GM12872 (cell line): ENCODE measurements around the gene OSBPL3.

Source experiments
- TF ChIP-seq, protein P1 (sequence below): IDR thresholded peaks from 3 replicates; pipeline ENCODE4 v1.5.1; 2011; ENCODE audit warnings: low read depth, mild to moderate bottlenecking, low read length, moderate library complexity; ENCODE audit not compliant: insufficient read depth

Gene OSBPL3

DNA sequence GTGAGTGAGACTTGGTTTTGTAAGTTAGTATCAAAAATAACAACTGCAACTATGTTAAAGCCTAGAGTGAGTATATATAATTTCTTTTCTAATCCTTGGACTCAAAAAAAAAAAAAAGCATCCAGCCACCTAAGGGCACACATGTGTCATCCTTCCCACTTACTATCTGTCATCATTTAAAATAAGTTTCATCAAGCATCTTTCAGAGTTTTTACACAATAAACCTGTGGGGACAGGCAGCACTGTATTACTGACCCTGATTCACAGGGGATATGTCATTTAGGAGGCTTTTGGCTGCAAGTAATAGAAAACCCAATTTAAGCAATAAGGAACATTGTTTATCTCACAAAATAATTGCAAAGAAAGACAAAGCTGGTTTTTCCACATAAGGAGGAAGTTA is 32.3 kb upstream of the OSBPL3 start:
- TF ChIP-seq, protein P1, sequence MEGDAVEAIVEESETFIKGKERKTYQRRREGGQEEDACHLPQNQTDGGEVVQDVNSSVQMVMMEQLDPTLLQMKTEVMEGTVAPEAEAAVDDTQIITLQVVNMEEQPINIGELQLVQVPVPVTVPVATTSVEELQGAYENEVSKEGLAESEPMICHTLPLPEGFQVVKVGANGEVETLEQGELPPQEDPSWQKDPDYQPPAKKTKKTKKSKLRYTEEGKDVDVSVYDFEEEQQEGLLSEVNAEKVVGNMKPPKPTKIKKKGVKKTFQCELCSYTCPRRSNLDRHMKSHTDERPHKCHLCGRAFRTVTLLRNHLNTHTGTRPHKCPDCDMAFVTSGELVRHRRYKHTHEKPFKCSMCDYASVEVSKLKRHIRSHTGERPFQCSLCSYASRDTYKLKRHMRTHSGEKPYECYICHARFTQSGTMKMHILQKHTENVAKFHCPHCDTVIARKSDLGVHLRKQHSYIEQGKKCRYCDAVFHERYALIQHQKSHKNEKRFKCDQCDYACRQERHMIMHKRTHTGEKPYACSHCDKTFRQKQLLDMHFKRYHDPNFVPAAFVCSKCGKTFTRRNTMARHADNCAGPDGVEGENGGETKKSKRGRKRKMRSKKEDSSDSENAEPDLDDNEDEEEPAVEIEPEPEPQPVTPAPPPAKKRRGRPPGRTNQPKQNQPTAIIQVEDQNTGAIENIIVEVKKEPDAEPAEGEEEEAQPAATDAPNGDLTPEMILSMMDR: no peak

GRCh38 chr7:25009257-25009656 is 29.3 kb upstream of the OSBPL3 start:
- TF ChIP-seq, protein P1: no peak

GRCh38 chr7:25007668-25008067 is 27.7 kb upstream of the OSBPL3 start:
- TF ChIP-seq, protein P1: peak; percentile 1; the same call in 1 of the 3 replicates

DNA sequence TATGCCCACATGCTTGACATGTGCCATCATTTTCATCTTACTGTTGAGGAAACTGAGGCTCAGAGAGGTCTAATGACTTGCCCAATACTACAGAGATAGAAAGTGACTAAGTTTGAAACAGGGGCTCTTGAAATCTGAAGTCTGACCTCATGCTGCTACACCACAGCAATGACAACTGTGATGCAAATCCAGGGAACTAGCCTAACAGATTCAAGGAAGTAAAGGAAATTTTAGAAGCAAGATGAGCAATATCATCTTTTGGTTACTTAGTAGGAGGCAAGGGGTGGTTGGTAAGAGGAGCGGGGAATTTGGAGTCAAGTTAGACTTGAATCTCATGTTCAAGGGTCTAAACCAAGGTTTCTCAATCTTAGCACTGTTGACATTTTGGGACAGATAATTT is 26.3 kb upstream of the OSBPL3 start:
- TF ChIP-seq, protein P1: no peak

DNA sequence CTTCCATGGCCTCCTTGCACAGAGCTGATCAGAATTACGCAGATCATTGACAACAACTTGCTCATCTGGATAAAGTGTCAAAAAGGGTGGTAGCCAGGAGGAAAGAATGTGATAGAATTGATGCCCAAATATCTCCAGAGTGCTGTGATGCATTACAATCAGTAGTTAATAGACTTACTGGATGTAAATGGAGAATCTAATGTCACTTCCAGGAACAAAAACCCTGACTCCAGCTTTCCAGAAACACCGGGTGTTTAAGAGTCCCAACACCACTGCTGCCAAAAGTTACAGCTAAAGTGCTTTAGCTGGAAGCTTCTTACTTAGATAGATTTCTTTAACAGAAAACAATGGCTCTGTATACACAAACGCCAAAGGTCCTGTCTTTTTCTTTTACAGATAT is 25.7 kb upstream of the OSBPL3 start:
- TF ChIP-seq, protein P1: no peak

- TF ChIP-seq, protein P1: no peak
These were observed 22.8 kb upstream of the OSBPL3 start for GRCh38 chr7:25002786-25003185.

GRCh38 chr7:24995466-24995865 is 15.5 kb upstream of the OSBPL3 start:
- TF ChIP-seq, protein P1: no peak

DNA sequence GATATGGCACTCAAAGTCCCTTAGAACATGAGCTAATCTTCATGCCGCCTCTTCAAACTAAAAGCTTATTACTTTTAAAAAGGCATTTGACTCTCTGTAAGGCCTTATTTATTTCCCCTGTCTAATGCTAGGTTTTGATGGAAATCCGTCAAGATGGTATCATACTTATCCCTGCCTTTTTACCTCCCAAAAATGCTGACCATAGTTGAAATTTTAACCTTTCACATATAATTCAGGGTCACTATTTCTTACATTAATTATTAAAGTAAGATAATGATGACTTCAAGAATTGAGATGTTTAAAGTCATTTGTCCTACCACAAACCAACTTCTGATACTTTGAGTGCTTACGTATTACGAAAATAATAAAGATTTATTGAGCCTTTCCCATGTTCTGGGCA is 12.3 kb upstream of the OSBPL3 start:
- TF ChIP-seq, protein P1: no peak
